Astrocyte of the cerebellum (primary cell): ENCODE data around the gene DHX15.

Experiments
- DNase-seq: peaks from one replicate; pipeline ENCODE4 v3.0.0-alpha.2; 2011; ENCODE audit warnings: low read depth
- H3K4me3 ChIP-seq: 2 replicates; pipeline ENCODE4 v1.5.1; 2011; ENCODE audit warnings: mild to moderate bottlenecking, low read depth, low read length, moderate library complexity
- in situ Hi-C: cut with HindIII; loops from 2 replicates; pipeline ENCODE4 v1.10.0; 2017; ENCODE audit warnings: low sequenced_read_pairs
- TF ChIP-seq, protein P1 (sequence below): IDR thresholded peaks from 2 replicates; pipeline ENCODE4 v1.5.1; 2012; ENCODE audit warnings: low read length, low read depth, moderate library complexity, mild to moderate bottlenecking; ENCODE audit errors: missing control alignments

The DHX15 gene

DNA sequence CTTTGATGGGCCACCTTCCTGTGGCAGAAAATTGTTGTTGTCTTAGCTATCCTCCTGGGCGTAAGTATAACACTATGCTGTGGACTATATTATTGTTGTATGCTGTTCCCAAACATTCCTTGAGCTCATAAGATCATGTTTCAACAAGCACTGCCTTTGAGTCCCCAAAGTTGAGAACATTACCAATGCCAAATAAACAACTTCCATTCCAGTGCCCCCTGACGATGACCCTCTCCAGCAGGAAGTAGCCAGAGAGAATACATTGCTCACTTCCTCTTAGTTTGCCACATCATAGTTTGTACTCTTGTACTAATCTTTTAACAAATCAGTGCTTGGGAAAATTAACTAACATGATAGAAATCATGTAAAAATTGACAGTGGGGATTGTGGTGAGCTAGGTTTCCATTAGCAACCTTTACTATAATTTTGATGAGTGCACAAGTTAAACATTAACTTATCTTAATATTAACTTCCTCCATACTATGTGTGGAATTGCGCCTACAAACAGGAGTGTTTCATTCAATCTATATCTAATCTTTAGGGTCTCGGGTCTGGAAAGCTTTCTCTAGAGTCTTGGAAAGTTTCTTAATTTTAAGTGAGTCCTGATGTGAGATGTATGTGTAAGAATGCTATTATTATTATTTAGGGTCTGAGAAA lies 20.3 kb upstream of the DHX15 start:
- in situ Hi-C loops = no loop called here
- no peak for DNase-seq
- H3K4me3 ChIP-seq = no peak overlapping the region
- TF ChIP-seq, protein P1, sequence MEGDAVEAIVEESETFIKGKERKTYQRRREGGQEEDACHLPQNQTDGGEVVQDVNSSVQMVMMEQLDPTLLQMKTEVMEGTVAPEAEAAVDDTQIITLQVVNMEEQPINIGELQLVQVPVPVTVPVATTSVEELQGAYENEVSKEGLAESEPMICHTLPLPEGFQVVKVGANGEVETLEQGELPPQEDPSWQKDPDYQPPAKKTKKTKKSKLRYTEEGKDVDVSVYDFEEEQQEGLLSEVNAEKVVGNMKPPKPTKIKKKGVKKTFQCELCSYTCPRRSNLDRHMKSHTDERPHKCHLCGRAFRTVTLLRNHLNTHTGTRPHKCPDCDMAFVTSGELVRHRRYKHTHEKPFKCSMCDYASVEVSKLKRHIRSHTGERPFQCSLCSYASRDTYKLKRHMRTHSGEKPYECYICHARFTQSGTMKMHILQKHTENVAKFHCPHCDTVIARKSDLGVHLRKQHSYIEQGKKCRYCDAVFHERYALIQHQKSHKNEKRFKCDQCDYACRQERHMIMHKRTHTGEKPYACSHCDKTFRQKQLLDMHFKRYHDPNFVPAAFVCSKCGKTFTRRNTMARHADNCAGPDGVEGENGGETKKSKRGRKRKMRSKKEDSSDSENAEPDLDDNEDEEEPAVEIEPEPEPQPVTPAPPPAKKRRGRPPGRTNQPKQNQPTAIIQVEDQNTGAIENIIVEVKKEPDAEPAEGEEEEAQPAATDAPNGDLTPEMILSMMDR = no peak

DNA sequence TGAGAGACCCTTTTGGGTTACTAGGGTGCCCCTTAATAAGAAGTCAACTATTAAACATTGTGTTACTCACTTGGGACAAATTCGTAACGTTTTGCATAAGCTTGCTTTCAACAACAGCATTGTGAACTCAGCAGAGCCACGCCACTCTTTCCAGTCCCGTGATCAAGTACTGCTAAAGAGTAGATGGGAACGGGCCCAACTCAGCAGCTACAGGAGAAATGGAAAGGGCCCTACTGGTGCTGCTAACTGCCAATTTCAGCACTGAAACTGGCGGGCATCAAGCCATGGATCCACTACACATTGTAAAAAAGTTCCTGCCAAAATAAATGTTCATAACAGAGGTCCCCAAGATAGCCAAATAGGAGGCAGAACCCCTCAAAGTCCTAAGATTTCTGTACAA lies 19.0 kb upstream of the DHX15 start:
- no peak for DNase-seq
- no peak overlapping the region for H3K4me3 ChIP-seq
- TF ChIP-seq, protein P1 = no peak
- in situ Hi-C loops = no loop called here

DNA sequence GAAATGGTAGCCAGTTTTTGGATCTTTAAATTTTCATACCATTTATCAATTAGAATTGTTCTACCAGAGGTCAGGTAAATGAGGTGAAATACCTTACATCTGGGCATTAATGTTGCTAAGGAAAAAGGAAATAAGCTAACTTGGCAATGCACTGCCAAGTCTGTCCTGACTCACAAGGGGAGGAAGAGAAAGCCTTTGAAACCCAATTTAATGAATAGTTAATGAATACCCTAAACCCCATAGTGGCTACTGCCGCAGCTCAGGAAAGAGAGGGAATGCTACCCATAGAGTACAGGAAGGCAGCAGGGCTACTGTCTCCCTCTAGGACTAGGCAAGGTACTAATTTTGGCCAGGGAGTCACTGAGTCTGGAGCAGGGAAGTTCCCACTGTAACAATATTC lies 16.8 kb upstream of the DHX15 start:
- no peak for DNase-seq
- in situ Hi-C loops = no loop called here
- TF ChIP-seq, protein P1 = no peak
- H3K4me3 ChIP-seq = no peak overlapping the region

DNA sequence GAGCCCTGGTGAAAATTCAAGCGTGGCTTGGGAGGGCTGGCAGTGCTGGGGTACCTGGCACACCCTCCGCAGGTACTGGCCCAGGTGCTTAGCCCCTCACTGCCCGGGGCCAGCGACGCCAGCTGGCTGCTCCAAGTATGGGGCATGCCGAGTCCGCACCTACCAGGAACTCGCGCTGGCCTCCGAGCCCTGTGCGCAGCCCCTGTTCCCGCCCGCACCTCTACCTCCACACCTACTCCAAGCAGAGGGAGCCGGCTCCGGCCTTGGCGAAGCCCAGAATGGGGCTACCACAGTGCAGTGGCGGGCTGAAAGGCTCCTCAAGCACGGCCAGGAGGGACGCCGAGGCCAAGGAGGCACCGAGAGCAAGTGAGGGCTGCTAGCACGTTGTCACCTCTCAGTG lies 14.9 kb upstream of the DHX15 start:
- TF ChIP-seq, protein P1 = no peak
- in situ Hi-C loops = no loop called here
- no peak for DNase-seq
- no peak overlapping the region for H3K4me3 ChIP-seq

DNA sequence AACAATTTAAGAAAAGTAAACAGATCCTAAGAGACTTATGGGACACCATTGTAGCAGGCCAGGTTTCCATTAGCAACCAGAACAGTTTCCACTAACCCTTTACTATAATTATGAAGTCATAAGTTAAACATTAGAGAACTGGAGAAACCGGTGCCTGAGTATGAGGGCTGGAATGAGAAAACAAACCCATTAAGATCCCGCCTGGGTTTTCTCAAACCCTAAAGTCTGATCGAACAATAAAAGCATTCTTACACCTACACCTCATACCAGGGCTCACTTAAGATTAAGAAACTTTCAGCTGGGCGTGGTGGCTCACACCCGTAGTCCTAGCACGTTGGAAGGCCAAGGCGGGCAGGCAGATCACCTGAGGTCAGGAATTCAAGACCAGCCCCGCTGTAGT lies 13.7 kb upstream of the DHX15 start:
- no peak overlapping the region for H3K4me3 ChIP-seq
- TF ChIP-seq, protein P1 = no peak
- in situ Hi-C loops = no loop called here

DNA sequence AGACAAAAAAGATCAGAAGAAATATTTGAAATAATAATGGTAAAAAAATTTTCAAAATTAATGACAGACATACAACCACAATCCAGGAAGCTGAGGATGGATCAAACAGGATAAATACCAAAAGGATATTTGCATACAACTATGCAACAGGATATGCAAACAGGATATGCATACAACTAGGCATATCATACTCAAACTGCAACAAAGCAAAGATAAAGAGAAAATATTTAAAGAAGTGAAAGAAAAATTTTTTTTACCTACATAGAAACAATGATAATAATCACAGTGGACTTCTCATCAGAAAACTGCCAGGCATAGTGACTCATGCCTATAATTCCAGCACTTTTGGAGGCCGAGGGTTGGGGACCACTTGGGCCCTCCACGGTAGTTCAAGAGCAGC lies 11.3 kb upstream of the DHX15 start:
- no peak for DNase-seq
- H3K4me3 ChIP-seq = no peak overlapping the region
- TF ChIP-seq, protein P1 = no peak
- in situ Hi-C loops = no loop called here

More for the DNA sequence above, 13.7 kb upstream of the DHX15 start:
- DNase-seq = no peak
